CD4-positive, alpha-beta T cell treated with Interleukin-17A for 4 hours (primary cell): ENCODE data around the gene CHST11.

ENCODE experiments used
- DNase-seq: peaks from one replicate; pipeline ENCODE4 v3.0.0-alpha.2; 2020; ENCODE audit warnings: mixed read lengths

CHST11 gene

DNA sequence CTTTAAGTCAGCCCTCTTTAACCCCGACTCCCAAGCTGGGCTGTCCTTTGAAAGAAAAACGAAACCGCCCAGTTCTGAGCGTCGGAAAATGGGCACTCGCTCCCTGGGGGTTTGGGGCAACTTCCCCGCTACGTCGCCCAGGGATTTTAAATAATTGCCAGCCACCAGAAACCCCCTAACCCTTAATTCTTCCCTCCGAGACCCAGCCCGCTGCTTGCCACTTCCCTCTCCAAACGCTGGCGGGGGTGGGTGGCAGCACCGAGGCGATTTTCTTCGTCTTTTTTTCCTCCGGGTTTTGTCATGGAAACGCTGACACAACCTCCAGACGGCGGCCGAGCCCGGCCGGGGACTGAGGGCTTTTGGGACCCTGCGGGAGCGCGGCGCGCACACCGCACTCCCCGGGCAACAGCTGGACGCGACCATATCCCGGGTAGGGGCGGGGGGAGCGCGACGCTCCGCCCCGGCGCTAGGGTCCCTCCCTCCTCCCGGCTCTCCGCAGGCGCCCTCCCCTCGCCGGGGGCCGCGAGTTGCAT lies at the start of gene CHST11:
Gene CHST11 (plus strand): TSS at position 532 of the 533 bp plus-strand sequence.
- peak; percentile 84 for DNase-seq

DNA sequence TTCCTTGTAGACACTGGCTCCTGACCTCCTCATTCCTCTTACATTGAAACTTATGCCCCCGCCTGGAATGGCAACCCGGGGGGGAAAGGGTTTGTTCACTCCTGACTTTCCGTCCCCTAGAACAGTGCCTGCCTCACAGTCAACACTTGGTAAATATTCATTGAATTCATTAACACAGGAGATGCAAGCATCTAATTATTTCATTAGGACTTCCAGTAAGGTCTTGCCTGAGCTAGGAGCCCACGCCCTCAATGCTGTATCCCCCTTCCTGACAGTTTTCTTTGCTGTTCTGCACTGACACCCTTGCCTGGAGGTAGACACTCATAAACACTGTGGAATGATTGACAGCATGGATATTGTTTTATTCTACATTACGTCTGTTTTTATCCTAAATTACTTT lies 49.3 kb upstream of the CHST11 start:
- DNase-seq: no peak

DNA sequence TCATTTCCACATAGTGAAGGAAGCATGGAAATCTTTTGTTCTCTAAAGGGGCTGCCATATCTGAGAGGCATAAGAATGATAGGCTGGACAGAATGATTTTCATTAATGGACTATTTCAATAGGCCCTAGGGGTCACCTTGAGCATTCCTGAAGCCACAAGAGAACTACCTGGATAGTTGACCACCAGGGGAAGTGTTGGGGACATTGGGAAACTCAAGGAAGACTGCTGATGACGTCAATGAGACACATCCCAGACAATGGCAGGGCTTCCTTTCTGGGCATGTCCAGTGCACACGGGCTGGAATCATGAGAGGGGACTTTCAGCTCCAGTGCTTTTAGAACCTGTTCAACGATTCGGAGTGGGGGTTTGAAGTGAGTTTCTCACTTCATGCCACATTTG lies 48.8 kb upstream of the CHST11 start:
- no peak for DNase-seq

DNA sequence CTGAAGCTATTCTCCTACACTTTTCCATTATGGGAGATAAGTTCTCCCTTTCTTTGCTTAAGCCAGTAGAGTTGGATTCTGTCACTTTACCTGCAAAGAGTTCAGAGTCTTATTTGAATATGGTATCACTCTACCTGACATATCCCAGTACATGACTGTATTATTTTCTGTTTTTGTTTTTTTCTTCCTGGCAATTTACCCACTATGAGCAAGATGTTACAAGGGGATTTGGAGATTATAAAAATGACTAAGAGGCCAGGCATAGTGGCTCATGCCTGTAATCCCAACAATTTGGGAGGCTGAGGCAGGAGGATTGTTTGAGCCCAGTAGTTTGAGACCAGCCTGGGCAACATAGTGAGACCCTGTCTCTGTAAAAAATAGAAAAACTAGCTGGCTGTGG lies 46.4 kb upstream of the CHST11 start:
- no peak for DNase-seq

DNA sequence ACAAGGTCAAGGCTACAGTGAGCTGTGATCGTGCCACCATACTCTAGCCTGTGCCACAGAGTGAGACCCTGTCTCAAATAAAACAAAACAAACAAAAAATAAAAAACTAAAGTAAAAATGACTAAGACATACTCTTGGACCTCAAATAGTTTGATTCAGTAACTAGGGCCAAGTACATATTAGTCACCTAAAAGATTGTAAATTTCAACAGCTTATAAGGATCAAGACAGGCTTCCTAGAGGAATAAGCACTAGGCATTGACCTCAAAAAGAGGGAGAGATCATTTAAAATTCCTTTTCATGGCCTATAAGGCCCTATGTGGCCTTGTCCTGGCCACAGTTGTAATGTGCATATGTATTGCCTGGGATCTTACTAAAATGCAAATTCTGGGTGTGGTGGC lies 46.0 kb upstream of the CHST11 start:
- no peak for DNase-seq

DNA sequence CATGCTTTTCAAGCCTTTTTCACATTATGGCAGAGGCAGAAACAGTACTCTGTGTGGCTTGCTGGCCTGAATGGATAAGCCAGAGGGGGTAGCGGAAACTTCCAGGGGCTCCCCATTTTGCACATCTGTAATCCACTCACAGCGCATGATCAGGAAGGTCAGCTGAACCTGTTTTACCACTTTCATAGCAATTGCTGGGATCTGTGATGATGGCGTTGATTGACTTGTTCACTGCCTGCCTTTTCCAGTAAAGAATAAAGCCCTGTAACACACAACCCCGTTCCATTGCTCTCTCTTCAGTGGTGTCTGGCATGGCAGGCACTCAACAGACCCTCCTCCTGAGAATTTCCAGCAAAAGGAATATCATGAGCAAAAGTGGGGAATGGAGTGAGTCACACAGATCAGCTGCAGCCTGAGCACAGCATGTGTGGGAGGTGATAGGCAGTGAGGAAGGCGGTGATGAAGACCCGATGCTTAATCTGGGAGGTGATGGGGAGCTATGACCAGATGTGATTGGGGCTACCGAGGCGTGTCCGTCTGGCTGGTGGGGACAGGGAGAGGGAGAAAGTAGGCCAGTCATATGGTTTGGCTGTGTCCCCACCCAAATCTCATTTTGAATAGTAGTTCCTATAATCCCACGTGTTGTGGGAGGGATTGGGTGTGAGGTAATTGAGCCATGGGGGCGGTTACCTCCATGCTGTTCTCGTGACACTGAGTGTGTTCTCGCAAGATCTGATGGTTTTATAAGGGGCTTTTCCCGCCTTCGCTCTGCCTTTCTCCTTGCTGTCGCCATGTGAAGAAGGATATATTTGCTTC lies 44.7 kb upstream of the CHST11 start:
- DNase-seq: no peak

DNA sequence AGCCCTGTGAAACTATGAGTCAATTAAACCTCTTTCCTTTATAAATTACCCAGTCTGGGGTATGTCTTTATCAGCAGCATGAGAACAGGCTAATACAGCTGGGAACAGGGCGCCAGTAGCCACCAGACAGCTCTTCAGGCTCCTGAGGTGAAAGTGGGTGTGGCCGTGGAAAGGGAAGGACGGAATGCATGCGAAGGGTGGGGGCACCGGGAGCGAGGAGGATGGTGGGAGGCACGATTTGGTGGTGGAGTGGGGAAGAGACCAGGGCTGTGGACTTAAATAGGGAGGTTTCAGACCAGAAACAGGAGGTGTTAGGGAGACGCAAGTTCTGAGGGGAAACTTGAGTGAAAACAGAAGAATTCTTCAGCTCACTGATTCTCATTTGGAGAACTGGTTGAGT lies 44.1 kb upstream of the CHST11 start:
- DNase-seq: no peak

DNA sequence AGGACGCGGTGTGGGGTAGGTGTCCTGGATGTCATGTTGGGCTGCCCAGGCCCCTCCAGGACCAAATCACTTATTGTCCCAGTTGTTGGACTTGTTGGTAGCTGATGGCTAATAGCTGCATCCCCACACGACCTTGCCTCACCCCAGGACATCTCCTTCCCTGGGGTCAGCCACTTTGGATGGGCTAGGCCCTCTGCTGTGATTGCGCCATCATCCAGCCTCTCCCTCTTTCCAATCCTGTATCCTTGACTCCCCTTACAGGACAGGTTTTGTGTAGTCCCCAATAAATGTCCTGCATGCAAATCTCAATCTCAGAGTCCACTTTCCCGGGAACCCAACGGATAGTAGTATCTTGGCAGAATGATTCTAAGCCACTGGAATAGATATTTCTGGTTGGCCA lies 43.4 kb upstream of the CHST11 start:
- no peak for DNase-seq

DNA sequence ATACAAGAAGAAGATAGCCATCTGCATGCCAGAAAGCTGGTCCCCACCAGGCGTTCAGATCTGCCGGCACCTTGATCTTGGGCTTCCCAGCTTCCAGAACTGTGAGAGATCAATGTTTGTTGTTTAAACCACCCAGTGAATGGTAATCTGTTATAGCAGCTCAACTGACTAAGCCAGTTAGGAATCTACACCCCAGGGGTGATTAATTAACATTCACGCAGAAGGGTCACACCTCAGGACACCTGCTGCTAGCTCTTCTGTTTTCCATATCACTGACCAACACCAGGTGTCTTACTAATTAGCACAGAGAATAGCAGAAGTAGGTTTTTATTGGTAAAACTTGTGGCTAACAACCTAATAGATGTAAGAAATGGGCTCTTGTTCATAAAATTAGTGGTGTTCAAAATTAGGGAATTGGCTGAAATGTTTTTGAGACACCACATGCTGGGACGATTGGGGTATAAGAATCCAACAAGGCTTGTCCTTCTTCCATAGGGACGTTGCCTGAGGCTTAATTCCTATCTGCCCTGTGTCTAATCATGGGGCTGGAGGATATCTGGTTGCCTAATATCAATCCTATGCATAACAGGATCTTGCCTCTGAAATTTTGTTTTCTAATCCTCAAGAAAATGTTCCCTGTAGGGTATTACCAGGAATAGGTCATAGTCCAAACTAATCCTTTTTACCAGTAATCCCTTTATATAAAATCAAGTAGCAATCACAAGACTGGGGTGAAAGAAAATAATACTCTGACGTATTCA lies 42.0 kb upstream of the CHST11 start:
- DNase-seq: no peak

DNA sequence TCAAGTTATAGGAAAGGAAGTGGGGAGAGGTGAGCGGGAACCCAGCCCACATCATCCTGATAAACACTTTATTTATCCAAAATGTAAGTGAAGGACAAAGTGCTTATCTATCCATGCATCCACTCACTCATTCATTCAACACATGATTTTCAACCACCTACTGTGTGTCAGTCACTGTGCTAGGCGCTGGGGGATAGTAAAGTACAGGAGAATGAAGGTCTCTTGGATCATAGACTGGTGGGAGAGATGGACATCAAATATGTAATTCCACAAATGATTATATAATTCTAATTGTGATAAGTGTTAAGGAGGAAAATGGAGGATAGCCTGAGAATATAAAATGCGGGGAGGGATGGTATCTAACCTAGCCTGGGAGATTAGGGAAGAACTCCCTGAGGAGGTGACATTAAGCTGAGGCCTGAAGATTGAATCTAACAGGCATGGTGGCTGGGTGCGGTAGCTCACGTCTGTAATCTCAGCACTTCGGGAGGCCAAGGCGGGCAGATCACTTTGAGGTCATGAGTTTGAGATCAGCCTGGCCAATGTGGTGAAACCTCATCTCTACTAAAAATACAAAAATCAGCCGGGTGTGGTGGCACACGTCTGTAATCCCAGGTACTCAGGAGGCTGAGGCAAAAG lies 41.3 kb upstream of the CHST11 start:
- DNase-seq: no peak

DNA sequence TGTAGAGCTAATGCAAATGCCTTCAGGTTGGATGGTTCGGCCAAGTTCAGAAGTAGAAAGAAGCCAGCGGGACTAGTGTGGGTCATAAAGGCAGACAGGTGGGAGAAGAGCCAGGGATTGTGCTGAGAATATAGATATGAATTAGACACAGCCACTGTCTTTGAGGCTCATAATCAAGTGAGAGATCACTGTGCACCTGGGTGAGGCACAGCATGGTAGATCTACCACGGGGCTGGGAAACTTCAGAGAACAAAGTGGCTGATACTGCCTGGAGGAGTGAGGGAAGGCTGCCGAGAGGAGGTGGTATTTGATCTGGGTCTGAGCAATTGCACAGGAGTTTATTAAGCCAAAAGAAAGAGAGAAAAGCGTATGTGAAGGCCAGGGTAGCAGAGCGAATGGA lies 40.6 kb upstream of the CHST11 start:
- no peak for DNase-seq

DNA sequence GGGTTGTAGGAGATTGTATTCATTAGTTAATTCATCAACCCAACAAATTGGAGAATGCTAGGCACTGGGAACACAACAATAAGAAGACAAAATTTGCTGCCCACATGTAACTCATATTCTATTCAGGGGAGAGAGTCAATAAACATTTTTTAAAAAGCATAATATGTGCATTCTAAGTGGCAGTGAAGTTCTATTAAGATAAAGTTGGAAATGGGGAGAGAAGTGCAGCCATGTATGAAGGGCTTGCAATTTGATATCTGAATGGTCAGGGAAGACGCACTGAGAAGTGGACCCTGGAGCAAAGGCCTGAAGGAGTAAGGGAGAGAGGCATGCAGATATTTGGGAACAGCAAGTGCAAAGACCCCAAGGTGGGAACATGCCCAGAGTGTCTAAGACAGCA lies 40.2 kb upstream of the CHST11 start:
- no peak for DNase-seq

DNA sequence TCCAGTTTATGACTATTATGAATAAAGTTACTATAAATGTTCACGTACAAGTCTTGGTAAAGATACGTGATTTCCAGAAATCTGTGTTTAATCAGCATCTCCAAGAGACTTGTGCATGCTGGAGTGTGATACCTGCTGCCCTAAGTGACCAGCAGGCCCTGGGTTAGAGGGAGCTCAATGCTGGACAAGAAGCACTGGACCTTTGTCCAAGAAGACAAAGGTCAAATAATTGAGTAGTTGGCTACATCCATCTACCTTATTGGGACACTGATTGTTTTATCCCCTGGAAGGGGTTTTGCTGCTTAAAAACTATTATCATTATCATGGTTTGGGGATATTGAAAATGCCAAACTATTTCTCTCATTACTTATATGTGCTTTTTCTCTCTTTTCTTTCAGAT lies 37.0 kb upstream of the CHST11 start:
- no peak for DNase-seq

DNA sequence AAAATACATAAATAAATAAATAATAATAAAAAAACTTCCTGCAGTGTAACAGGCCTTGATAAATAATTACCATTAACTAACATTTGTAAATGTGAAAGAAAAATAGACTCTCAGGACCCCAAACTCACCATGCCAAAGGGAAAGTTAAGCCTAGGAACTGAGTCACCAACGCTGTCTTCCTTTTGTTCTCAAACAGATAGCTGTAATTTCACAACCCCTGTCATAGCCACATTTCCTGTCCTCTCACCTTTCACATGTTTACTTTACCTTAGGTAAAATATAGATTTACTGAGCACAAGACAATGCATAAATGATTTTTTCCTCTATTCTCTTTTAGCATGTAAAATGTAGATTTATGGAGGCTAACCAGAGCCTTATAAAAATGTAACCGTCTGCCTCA lies 35.9 kb upstream of the CHST11 start:
- DNase-seq: no peak

DNA sequence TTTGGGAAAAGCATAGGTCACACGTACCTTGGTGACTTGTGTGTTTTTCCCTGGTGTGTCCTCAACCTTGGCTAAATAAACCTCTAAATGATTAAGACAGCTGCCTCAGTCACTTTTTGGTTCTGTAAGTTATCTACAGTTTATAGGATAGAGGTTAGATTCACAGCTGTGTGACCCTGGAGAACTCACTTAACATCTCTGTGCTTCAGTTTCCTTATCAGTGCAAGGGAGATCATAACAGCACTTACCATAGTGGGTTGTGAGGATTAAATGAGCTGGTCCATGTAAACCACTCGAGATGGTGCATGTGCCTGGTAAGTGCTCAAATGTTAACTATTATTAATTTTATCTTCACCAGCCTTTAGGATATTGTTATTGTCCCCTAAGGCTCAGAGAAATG lies 35.4 kb upstream of the CHST11 start:
- no peak for DNase-seq

DNA sequence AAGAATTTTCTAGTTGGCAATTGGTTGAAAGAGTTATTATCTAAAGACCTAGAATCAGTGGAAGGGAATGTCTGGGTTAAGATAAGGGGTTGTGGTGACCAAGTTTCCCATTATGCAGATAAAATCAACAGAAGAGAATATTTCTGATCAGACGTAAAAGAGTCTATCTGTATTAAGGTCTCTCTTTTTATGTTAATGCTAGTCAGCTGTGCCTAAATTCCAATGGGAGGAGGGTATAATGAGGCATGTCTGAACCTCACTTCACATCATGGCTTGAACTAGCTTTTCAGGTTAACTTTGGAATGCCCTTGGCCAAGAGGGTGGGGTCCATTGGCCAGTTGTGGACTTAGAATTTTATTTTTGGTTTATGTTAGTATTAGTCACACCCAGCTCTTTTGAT lies 34.3 kb upstream of the CHST11 start:
- DNase-seq: no peak

DNA sequence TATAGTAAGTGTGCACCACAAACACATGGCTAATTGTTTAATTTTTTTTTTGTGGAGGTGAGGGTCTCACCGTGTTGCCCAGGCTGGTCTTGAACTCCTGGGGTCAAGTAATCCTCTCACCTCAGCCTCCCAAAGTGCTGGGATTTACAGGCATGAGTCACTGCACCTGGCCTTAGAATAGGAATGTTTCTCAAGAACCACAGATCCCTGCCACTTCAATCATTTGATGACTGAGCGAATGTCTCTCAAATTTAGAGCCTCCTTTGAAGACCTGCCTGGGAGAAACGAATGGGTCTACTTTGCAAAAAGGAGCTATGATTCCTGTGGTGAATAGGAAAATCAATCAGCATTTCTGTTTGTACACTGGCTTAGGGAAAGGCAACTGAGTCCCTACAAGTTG lies 33.5 kb upstream of the CHST11 start:
- no peak for DNase-seq

DNA sequence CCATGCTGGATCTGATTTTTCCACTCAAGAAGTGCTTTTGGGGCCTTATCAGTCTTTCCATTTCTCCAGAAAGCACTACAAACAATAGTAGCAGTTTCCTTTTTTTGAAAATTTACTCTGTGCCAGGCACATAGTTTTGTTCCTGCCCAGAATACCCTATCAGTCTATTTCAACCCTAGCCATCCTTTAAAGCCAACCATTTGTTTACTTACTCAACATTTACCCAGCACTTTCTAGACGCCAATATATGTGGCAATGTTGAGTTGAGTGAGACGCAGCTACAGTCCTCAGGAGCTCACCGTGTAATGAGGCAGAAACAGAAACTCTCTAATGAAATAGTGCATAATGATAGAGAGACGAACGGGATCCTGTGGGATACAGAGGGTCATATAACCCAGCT lies 32.9 kb upstream of the CHST11 start:
- no peak for DNase-seq

DNA sequence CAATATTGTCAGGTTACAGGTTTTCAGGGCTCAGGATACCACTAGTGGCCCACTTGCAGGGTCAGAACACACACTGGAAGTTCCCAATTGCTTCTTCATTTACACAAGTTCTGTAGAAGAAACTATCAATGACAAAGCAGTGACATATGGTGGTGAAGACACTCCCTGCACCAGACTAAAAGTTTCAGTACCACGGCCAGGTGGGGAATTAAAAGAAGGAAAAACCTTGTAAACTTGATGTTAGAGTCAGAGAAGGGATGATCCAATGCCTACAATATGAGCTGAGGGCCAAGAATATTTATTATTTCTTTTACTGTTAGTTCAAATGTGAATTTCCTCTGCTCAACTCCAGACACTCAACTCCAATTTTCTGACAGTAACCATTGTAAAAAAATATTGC lies 31.8 kb upstream of the CHST11 start:
- DNase-seq: no peak

DNA sequence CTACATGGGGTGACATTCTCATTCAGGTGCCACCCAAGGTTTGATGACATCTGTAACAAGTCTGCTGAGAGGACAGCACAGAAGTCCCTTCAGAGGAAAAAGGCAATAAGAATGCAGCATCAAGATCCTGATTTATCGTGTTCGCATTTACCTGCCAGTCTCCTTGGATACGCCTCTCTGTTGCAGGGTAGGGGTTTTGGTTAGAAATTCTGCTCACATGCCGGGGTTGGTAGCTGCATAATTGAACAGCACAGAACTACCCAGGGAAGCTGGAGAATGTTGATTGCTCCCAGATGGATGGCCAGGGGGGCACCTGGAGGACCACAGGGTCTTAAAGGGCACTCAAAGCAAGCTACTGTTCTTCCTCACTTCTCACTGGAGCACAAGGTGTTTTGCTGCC lies 31.1 kb upstream of the CHST11 start:
- DNase-seq: no peak

DNA sequence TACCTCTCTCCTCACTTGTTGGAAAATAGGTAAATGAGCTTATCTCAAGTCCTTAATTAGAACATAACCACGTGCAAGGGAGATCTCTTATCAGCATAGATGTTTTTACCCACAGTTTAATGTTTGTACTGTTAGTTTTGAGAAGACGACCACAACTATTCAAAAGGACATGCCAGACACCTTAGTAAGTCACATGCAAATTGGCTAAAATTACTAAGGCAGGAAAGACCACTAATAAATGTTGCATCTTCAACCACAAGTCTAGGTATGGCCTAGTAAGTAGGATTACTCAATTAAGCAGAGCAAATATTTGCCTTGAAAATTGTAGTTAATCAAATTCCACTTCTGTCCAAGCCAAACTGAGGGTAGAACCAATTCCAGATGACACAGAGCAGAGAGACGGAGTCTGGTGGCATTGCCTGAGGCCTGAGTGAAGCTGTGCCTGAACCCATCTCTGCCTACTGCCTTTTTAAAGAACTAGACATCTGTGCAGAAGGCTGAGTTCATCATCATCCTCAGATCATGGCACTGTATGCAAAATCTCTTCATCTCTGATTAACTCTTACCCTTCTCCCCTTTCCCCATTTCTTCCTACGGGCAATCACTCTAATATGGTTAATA lies 29.7 kb upstream of the CHST11 start:
- no peak for DNase-seq

DNA sequence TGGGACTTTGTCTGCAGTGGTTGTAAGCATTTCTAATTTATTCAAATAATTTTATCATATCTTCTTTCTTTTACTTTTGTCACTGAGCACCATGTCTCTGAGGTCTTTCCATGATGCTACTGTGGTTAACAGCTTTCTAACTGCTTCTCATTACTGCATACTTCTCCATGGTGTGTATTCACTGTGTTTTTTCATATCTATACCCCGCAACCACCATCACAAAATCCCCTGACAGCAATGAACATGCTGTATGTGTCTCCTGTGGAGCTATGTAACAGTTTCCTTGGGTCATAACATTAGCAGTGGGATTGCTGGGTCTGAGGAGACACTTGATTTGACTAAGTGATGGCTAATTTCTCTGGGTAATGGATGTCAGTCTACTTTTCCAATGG lies 29.2 kb upstream of the CHST11 start:
- no peak for DNase-seq

DNA sequence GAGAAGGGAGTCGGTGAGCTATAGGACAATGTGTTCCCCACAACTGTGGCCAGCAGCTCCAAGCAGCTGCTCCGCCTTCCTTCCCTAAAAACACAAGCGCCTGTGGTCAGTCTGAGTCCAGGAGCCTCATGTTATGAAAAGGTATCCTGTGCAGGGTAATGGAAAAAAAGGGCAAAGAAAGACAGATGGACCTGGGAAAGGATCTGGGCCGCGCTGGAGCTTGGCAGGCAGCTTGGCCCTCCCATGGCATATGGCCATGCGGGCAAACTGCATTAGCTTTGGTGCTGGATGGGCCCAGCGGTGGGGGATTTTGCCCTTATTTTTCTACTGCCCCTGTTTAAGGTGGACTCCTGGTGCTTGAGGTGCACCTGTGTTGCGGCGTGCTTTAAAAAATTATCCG lies 23.7 kb upstream of the CHST11 start:
- DNase-seq: no peak
